Measurements from ENCODE around the gene SRP9.
"Not testable (repeated sequence)": the region's sequence is repeated elsewhere in the genome, so short reads cannot be mapped to it uniquely, and the experiment has no call there.

DNA sequence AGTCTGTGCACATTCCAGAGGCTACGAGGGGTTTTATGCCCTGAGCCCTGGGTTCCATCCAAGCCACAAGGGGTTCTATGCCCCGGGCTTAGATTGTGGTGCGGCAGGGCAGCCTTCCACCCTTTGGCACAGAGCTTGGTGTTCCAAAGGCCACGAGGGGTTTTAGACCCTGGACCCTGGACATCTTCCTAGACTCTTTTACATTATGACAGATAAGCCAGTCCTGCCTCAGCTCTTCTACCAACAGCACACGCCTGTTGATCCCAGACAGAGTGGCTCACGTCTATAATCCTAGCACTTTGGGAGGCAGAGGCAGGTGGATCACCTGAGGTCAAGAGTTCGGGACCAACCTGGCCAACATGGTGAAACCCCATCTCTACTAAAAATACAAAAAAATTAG lies 23.5 kb downstream of the SRP9 start:
- TF ChIP-seq, protein P1, sequence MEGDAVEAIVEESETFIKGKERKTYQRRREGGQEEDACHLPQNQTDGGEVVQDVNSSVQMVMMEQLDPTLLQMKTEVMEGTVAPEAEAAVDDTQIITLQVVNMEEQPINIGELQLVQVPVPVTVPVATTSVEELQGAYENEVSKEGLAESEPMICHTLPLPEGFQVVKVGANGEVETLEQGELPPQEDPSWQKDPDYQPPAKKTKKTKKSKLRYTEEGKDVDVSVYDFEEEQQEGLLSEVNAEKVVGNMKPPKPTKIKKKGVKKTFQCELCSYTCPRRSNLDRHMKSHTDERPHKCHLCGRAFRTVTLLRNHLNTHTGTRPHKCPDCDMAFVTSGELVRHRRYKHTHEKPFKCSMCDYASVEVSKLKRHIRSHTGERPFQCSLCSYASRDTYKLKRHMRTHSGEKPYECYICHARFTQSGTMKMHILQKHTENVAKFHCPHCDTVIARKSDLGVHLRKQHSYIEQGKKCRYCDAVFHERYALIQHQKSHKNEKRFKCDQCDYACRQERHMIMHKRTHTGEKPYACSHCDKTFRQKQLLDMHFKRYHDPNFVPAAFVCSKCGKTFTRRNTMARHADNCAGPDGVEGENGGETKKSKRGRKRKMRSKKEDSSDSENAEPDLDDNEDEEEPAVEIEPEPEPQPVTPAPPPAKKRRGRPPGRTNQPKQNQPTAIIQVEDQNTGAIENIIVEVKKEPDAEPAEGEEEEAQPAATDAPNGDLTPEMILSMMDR (conservative IDR thresholded peaks at IDR 0.05; ENCODE audit: low read depth, low read length), result not testable (repeated sequence)
- TF ChIP-seq EZH2 (IDR thresholded peaks at IDR 0.05; ENCODE audit: low read length, unreplicated experiment), result not testable (repeated sequence)
